A673 (cell line): ENCODE measurements around the gene LPAR6. TPM values are rescaled to one million over a fixed set of nuclear protein-coding genes. Genes with fewer than 3 reads are reported as not detected.

ENCODE experiments used
- BruUV-seq: library from RNA; stranded (reverse); fragments of 400-500 nt; replicated peaks from 2 replicates; lab custom pipeline; 2021; lab: Mats Ljungman, UMichigan
- CTCF ChIA-PET: fragments of 300-600 bp; sonication (Branson Sonifier 250); formaldehyde crosslinking; loops from one replicate; lab custom pipeline; 2022; ENCODE audit warnings: antibody characterized with exemption; lab: Charles Lee
- POLR2A ChIA-PET: fragments of 300-600 bp; sonication (Branson Sonifier 250); formaldehyde crosslinking; loops from one replicate; lab custom pipeline; 2022; ENCODE audit warnings: antibody characterized with exemption; ENCODE audit not compliant: low non-redundant PET; lab: Charles Lee
- DNase-seq: peaks from one replicate; pipeline ENCODE4 v3.0.0-alpha.2; 2015; ENCODE audit warnings: low spot score
- H3K27ac ChIP-seq: fragments of 200-600 bp; sonication (generic); 2 replicates; pipeline ENCODE4 v1.5.1; 2016; ENCODE audit warnings: mixed run types, low read depth, mild to moderate bottlenecking, mixed read lengths, antibody characterized with exemption, low read length; ENCODE audit not compliant: poor library complexity, severe bottlenecking
- H3K27me3 ChIP-seq: fragments of 200-600 bp; sonication (generic); replicated peaks from 2 replicates; pipeline ENCODE4 v1.6.1; 2017; ENCODE audit warnings: mixed run types, low read depth, mild to moderate bottlenecking, mixed read lengths, antibody characterized with exemption, low read length; ENCODE audit not compliant: insufficient read depth, poor library complexity
- H3K36me3 ChIP-seq: fragments of 200-600 bp; sonication (generic); 2 replicates; pipeline ENCODE4 v1.6.1; 2016; ENCODE audit warnings: mixed run types, mild to moderate bottlenecking, mixed read lengths, antibody characterized with exemption, low read length; ENCODE audit not compliant: insufficient read depth, poor library complexity, severe bottlenecking
- H3K4me1 ChIP-seq: fragments of 200-600 bp; sonication (generic); 2 replicates; pipeline ENCODE4 v1.6.1; 2017; ENCODE audit warnings: mixed run types, mild to moderate bottlenecking, mixed read lengths, antibody characterized with exemption, low read length; ENCODE audit not compliant: insufficient read depth, poor library complexity, severe bottlenecking
- H3K4me3 ChIP-seq: fragments of 200-600 bp; sonication (generic); 2 replicates; pipeline ENCODE4 v1.5.1; 2016; ENCODE audit warnings: low read depth, mixed run types, mild to moderate bottlenecking, mixed read lengths, low read length; ENCODE audit not compliant: poor library complexity, severe bottlenecking
- H3K9me3 ChIP-seq: fragments of 200-600 bp; sonication (generic); 2 replicates; pipeline ENCODE4 v1.6.1; 2016; ENCODE audit warnings: mixed run types, low read depth, mild to moderate bottlenecking, mixed read lengths, antibody characterized with exemption, low read length; ENCODE audit not compliant: poor library complexity, severe bottlenecking
- CTCF ChIP-seq: fragments of 300-800, 200-600 bp; sonication (generic); conservative IDR thresholded peaks from 2 replicates; pipeline ENCODE4 v1.5.1; 2017; ENCODE audit warnings: low read depth, mild to moderate bottlenecking, antibody characterized with exemption, low read length, moderate library complexity, mixed read lengths
- EZH2 ChIP-seq: fragments of 200-600 bp; sonication (generic); IDR thresholded peaks from 2 replicates; pipeline ENCODE4 v1.6.1; 2017; ENCODE audit warnings: borderline replicate concordance, low read depth, mild to moderate bottlenecking, mixed read lengths, antibody characterized with exemption, low read length; ENCODE audit not compliant: poor library complexity, severe bottlenecking
- intact Hi-C: fragments of 100-400 bp; cut with micrococcal nuclease; formaldehyde crosslinking; loops from one replicate; pipeline ENCODE4 v1.10.0; 2022; ENCODE audit not compliant: unreplicated experiment
- total RNA-seq: library from RNA; stranded (reverse); gene quantifications from 2 replicates; pipeline ENCODE4 v1.2.3, GENCODE V29; 2021

The LPAR6 gene
- total RNA-seq, 1 experiment from 2014 or later: 6.7 TPM

GRCh38 chr13:48446464-48446863 lies 33.6 kb upstream of the LPAR6 start:
- intact Hi-C loops: no loop called here
- no TSS peak for BruUV-seq
- POLR2A ChIA-PET: no interaction called here
- CTCF ChIA-PET: no interaction called here
- Histone ChIP-seq H3K4me1 (no peaks in the 10 kb centered on the region), H3K27ac (no peak overlapping the region), H3K4me3 (no peak overlapping the region), H3K36me3 (no peaks in the 10 kb centered on the region), H3K9me3 (peaks cover 5% of the 10 kb centered on the region), H3K27me3 (no peaks in the 10 kb centered on the region)
- peak; percentile 37 for DNase-seq
- TF ChIP-seq EZH2 (no peak), CTCF (no peak)

- Histone ChIP-seq H3K4me1 (no peaks in the 10 kb centered on the region), H3K27ac (no peak overlapping the region), H3K9me3 (no peaks in the 10 kb centered on the region), H3K27me3 (no peaks in the 10 kb centered on the region), H3K36me3 (no peaks in the 10 kb centered on the region), H3K4me3 (no peak overlapping the region)
- no peak for DNase-seq
- no TSS peak for BruUV-seq
- TF ChIP-seq EZH2 (no peak), CTCF (no peak)
- CTCF ChIA-PET: no interaction called here
- POLR2A ChIA-PET: interaction anchor here (0.7 kb wide), 1 partner anchor 264 kb away, joined by 3 read pairs; no protein-coding TSS in a partner anchor
- intact Hi-C loops: no loop called here
Observed at GRCh38 chr13:48443442-48444208, 30.7 kb upstream of the LPAR6 start.

- Histone ChIP-seq H3K27ac (no peak overlapping the region), H3K4me1 (peaks cover 2% of the 10 kb centered on the region), H3K36me3 (no peaks in the 10 kb centered on the region), H3K4me3 (no peak overlapping the region), H3K27me3 (no peaks in the 10 kb centered on the region), H3K9me3 (no peaks in the 10 kb centered on the region)
- ChIA-PET CTCF (no interaction called here), POLR2A (no interaction called here)
- BruUV-seq: no TSS peak
- TF ChIP-seq EZH2 (no peak), CTCF (no peak)
- intact Hi-C loops: no loop called here
- DNase-seq: peak; percentile 16
Observed at GRCh38 chr13:48437371-48437770, 24.5 kb upstream of the LPAR6 start.
